Vagina (tissue), 2 donors: ENCODE results near the gene ZNF442. TPM values are rescaled to one million over a fixed set of nuclear protein-coding genes. Genes with fewer than 3 reads are reported as not detected.
"Not testable (repeated sequence)": the region's sequence is repeated elsewhere in the genome, so short reads cannot be mapped to it uniquely, and the experiment has no call there.

Experiments used
- DNase-seq, 2 donors: peaks; one replicate each; pipeline ENCODE4 v3.0.0-alpha.2; 2017; ENCODE audit errors: extremely low spot score in 2 of 2
- H3K27ac ChIP-seq: fragments of 200-600 bp; sonication (generic); one replicate; pipeline ENCODE4 v1.5.1; 2019
- H3K27me3 ChIP-seq: fragments of 200-600 bp; sonication (generic); one replicate; pipeline ENCODE4 v1.5.1; 2019
- H3K36me3 ChIP-seq, 2 donors: fragments of 200-600 bp; sonication (generic); one replicate each; pipeline ENCODE4 v1.5.1; 2017 to 2019
- H3K4me1 ChIP-seq: fragments of 200-600 bp; sonication (generic); one replicate; pipeline ENCODE4 v1.5.1; 2019
- H3K4me3 ChIP-seq, 2 donors: fragments of 200-600 bp; sonication (generic); 1 replicate in 1 of 2; 2 replicates in 1 of 2; pipeline ENCODE4 v1.5.1; 2016 to 2019
- H3K9me3 ChIP-seq: fragments of 200-600 bp; sonication (generic); one replicate; pipeline ENCODE4 v1.5.1; 2019
- POLR2A ChIP-seq, 2 donors: fragments of 450-650 bp; IDR thresholded peaks; one replicate each; pipeline ENCODE4 v1.6.1; 2017; ENCODE audit warnings: antibody characterized with exemption in 2 of 2, mild to moderate bottlenecking in 2 of 2, moderate library complexity in 2 of 2
- POLR2AphosphoS5 ChIP-seq, 2 donors: sonication (generic); formaldehyde crosslinking; IDR thresholded peaks; one replicate each; pipeline ENCODE4 v1.9.0; 2017; ENCODE audit warnings: antibody characterized with exemption in 2 of 2, mild to moderate bottlenecking in 2 of 2, low read depth in 1 of 2; ENCODE audit not compliant: insufficient read depth in 1 of 2
- intact Hi-C: fragments of 100-400 bp; cut with DNase I; formaldehyde crosslinking; loops from one replicate; pipeline ENCODE4 v1.15.1; 2023
- small RNA-seq: library from RNA; depleted of rRNA; stranded (forward); fragments of <200 nt; gene quantifications from one replicate; pipeline ENCODE3, GENCODE V24; 2016
- total RNA-seq: library from RNA; depleted of rRNA; stranded (reverse); fragments of >200 nt; gene quantifications from one replicate; pipeline ENCODE4 v1.2.3, GENCODE V29; 2016
- TF ChIP-seq, protein P1 (sequence below), 3 experiments: fragments of 450-650 bp in 2 of 3; fragments of 200-600 bp in 1 of 3; sonication (generic) in 1 of 3; IDR thresholded peaks; one replicate each; pipeline ENCODE4 v1.5.1; 2017 to 2019; ENCODE audit warnings: antibody characterized with exemption in 3 of 3, mild to moderate bottlenecking in 2 of 3, moderate library complexity in 2 of 3

Gene ZNF442
- total RNA-seq, 1 donor from 2014 or later, result 2.2 TPM

DNA sequence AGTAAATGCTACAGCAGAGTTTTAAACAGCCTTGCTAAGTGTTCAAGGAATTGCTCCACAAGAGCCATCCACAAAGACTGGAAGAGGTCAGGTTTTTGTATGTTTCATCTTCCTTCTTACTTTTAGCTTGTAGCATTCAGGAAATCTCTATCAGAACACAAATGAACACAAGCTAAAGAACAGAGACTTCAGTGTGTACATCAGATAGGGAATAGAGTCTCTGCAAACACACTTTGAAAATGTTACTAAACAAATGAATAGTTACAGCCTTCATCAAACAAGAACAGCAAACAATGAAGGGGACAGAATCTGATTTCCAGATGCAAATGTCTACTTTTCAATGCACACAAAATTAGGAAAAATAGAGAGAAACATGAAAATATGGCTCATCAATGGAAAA is 39.8 kb downstream of the ZNF442 start:
- Histone ChIP-seq H3K4me1 (no peaks in the 10 kb centered on the region), H3K9me3 (no peaks in the 10 kb centered on the region), H3K36me3 (peaks cover 0 to 24% of the 10 kb centered on the region in 2 donors), H3K4me3 (no peak overlapping the region), H3K27me3 (no peaks in the 10 kb centered on the region), H3K27ac (no peak overlapping the region)
- no peak for DNase-seq
- no peak for TF ChIP-seq POLR2AphosphoS5 (IDR thresholded peaks at IDR 0.05; ENCODE audit: insufficient read depth in 1 of 2, low read depth in 1 of 2)
- TF ChIP-seq, protein P1, sequence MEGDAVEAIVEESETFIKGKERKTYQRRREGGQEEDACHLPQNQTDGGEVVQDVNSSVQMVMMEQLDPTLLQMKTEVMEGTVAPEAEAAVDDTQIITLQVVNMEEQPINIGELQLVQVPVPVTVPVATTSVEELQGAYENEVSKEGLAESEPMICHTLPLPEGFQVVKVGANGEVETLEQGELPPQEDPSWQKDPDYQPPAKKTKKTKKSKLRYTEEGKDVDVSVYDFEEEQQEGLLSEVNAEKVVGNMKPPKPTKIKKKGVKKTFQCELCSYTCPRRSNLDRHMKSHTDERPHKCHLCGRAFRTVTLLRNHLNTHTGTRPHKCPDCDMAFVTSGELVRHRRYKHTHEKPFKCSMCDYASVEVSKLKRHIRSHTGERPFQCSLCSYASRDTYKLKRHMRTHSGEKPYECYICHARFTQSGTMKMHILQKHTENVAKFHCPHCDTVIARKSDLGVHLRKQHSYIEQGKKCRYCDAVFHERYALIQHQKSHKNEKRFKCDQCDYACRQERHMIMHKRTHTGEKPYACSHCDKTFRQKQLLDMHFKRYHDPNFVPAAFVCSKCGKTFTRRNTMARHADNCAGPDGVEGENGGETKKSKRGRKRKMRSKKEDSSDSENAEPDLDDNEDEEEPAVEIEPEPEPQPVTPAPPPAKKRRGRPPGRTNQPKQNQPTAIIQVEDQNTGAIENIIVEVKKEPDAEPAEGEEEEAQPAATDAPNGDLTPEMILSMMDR (IDR thresholded peaks at IDR 0.05), result no peak
- TF ChIP-seq POLR2A (IDR thresholded peaks at IDR 0.05), result no peak
- intact Hi-C loops, result no loop called here

DNA sequence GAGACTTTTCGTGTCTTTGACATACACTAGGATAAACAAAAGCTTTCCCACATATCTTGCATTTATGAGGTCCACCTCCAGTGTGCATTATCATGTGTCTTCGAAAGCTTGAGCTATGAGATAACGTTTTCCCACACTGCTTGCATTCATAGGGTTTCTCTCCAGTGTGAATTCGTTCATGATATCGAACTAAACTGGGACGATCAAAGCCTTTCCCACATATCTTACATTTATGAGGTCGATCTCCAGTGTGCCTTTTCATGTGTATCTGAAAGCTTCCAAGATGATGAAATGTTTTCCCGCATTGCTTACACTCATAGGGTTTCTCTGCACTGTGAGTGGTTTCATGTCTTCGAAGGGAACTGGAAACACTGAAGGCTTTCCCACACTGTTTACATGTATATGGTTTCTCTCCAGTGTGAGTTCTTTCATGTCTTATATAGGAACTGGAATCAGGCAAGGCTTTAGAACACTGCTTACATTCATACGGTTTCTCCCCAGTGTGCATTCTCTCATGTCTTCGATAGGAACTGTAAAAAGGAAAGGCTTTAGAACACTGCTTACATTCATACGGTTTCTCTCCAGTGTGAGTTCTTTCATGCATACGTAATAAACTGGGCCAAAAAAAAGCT is 46.6 kb downstream of the ZNF442 start:
- Histone ChIP-seq H3K36me3 (peaks cover 0 to 53% of the 10 kb centered on the region in 2 donors), H3K9me3 (no peaks in the 10 kb centered on the region), H3K27ac (no peak overlapping the region), H3K27me3 (no peaks in the 10 kb centered on the region), H3K4me3 (no peak overlapping the region), H3K4me1 (no peaks in the 10 kb centered on the region)
- no peak for DNase-seq
- intact Hi-C loops, result no loop called here
- TF ChIP-seq, protein P1 (IDR thresholded peaks at IDR 0.05), result no peak
- TF ChIP-seq POLR2A (IDR thresholded peaks at IDR 0.05), result no peak
- TF ChIP-seq POLR2AphosphoS5 (IDR thresholded peaks at IDR 0.05; ENCODE audit: insufficient read depth in 1 of 2, low read depth in 1 of 2), result no peak

DNA sequence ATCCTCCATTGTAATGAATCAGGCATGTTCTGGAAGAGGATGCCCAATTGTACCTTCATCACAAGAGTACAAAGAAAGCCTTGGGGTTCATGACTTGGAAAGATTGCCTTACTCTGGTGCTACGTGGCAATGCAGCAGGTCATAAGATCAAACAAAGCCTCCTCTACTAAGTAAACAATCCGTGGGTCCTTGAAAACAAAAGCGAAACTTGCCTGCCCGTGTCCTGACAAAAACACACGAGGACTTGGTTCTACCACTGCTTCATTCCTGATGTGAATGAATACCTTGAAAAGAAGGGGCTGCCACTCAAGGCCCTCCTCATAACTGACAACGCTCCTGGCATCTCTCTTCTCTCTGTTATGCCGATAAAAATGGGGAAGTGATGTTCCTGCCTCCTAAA is 50.9 kb downstream of the ZNF442 start:
- intact Hi-C loops, result no loop called here
- Histone ChIP-seq H3K36me3 (peaks cover 0 to 18% of the 10 kb centered on the region in 2 donors), H3K27me3 (no peaks in the 10 kb centered on the region), H3K4me1 (no peaks in the 10 kb centered on the region), H3K4me3 (no peak overlapping the region), H3K9me3 (no peaks in the 10 kb centered on the region), H3K27ac (no peak overlapping the region)
- TF ChIP-seq POLR2A (IDR thresholded peaks at IDR 0.05), result no peak
- TF ChIP-seq, protein P1 (IDR thresholded peaks at IDR 0.05), result no peak
- TF ChIP-seq POLR2AphosphoS5 (IDR thresholded peaks at IDR 0.05; ENCODE audit: insufficient read depth in 1 of 2, low read depth in 1 of 2), result no peak
- DNase-seq, result no peak

DNA sequence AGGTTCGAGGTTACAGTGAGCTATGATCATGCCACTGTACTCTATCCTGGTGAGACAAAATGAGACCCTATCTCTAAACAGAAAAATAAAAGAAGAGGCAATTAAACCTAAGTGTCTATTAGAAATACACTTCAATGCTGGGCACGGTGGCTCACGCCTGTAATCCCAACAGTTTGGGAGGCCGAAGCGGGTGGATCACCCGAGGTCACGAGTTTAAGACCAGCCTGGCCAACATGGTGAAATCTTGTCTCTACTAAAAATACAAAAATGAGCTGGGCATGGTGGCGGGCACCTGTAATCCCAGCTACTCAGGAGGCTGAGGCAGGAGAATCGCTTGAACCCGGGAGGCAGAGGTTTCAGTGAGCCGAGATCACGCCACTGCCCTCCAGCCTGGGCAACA is 56.6 kb downstream of the ZNF442 start:
- DNase-seq, H3K4me3 ChIP-seq, H3K27me3 ChIP-seq, H3K27ac ChIP-seq, H3K4me1 ChIP-seq, intact Hi-C loops, H3K36me3 ChIP-seq, H3K9me3 ChIP-seq: not testable (repeated sequence)

Small RNA genes within 50 kb of the gene (small RNA-seq; reads per million reads assigned to genes)
- not detected for gene RPS29P23

Other genes with a start within 250 kb of the ZNF442 start
- gene ZNF20, start 225.3 kb downstream of the ZNF442 start, total RNA-seq, result 1.5 TPM
- 6.6 TPM for gene ZNF625, start 208.9 kb downstream of the ZNF442 start, total RNA-seq
- 8.1 TPM for gene ZNF136, start 202.6 kb downstream of the ZNF442 start, total RNA-seq
- 11.5 TPM for gene ZNF44, start 70.8 kb downstream of the ZNF442 start, total RNA-seq
- 1.5 TPM for gene ZNF563, start 32.0 kb downstream of the ZNF442 start, total RNA-seq
- 3.4 TPM for gene ZNF799, start 35.6 kb upstream of the ZNF442 start, total RNA-seq
- 5.9 TPM for gene ZNF443, start 75.3 kb upstream of the ZNF442 start, total RNA-seq
- gene ZNF709, start 119.1 kb upstream of the ZNF442 start, total RNA-seq, result 3.7 TPM
- gene ZNF564, start 185.8 kb upstream of the ZNF442 start, total RNA-seq, result 12.0 TPM
- gene ZNF490, start 245.1 kb upstream of the ZNF442 start, total RNA-seq, result 4.9 TPM
- gene ZNF791, start 245.2 kb upstream of the ZNF442 start, total RNA-seq, result 17.9 TPM